Stimulated activated CD4-positive, alpha-beta T cell treated with anti-CD3 and anti-CD28 coated beads, Interleukin-1b, Interleukin-23, amount 100 ng/mL, for 1 hour (primary cell): ENCODE data around the gene ETV6.

Experiments
- DNase-seq, 2 donors: peaks; one replicate each; pipeline ENCODE4 v3.0.0-alpha.2; 2020; ENCODE audit warnings: low read depth in 2 of 2

Gene ETV6

DNA sequence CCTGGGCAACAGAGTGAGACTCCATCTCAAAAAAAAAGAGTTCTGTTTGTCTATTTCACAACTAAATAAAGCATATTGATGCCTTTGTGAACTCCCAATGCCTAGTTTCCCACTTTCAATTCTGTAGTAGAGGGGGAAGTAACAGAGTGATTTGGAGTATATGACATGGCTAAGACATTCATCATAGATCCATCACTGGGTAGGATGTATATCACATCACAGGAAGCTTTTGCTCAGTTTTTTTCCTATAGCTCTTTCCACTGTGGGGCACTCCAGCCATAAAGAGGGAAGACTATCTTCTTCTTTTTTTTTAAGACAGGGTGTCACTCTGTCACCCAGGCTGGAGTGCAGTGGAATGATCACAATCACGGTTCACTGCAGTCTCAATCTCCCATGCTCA, 267.3 kb downstream of the ETV6 start:
- DNase-seq: no peak

DNA sequence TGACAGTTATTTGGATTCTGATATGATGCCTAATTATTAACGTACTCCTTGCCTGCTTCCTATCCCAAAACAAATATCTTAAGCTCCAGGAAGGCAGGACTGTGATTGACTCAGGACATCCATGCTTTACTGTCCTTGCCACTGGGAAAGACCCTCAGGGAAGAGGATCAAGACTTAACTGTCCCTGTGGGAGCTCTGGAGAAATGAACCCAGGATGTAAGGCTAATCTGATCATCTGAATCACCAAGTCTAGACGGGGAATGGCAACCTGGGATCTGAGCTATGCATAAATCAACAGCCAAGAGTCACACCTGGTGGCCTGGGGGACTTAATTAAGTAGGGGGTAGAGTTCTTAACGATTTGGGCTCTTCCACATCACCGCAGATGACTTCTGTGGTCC, 268.0 kb downstream of the ETV6 start:
- no peak for DNase-seq

DNA sequence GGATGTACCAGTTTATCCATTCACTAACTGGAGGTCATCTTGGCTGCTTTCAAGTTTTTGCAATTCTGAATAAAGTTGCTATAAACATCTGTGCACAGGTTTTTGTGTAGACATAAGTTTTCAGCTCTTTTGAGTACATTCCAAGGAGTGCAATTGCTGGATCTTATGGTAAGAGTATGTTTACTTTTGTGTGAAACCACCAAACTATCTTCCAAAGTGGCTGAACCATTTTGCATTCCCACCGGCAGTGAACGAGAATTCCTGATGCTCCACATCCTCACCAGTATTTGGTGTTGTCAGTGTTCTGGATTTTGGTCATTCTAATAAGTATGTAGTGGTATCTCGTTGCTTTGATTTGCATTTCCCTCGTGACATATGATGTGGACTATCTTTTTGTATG, 270.8 kb downstream of the ETV6 start:
- DNase-seq: no peak

DNA sequence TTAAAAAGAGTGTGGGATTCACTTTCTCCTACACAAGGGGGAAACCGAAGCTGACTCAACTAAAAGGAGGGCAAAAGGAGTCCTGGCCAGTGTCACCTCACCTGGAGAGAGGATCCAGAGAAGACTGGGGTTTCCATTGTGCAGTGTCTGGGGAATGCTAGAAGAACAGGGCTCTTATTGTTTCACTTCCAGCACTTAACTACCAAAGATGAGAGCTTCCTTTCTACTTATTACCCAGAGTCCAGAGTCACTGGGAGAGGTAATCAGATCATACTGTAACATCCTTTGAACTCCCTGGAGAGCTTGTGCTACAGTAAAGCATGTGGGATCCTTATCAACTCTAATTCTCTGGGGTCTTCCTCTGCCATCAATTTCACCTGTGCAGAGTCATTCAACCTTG, 272.9 kb downstream of the ETV6 start:
- no peak for DNase-seq

DNA sequence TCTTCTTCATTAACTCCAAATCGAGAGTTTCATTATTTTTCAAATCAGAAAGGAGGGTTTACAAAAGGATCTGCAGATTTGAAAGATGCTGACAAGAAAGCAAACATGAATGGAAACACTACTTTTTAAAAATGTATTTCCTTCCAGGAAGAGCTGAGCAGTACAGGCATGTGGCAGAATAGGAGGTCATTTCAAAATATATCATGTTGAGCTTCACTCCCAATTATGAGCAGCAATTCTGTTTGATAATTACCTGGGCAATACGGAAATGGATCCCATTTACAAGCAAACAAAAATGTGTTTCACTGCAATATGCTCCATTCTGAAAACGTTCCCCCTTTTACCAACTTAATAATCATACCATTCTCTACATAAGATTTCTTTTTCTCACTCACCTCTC, 273.6 kb downstream of the ETV6 start:
- DNase-seq: no peak

DNA sequence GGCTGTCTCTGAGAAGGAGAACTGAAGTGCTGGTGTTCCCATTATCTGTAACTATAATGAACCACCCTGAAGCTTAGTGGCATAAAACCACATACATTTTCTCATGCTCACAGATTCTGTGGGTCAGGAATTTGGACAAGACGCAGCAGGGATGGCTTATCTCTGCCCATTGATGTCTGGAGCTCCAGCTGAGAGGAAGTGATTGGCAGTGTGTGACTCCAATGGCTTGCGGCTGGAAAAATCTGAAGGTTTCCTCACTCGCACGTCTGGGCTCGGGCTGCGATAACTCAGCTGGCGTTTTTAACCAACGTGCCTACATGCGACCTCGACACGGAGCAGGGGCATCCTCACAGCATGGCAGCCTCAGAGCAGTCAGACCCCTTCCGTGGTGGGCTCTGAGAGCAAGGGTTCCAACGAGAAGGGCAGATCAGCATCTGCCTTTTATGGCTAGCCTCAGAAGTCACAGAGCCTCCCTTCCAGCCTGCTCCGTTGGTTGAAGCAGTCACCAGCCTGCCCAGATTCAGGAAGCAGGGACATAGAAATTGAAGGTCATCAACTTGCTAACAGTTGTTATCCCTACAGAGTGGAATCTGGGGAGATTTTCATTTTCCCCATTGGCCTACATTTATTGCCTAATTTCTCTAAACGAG, 277.9 kb downstream of the ETV6 start:
- no peak for DNase-seq

DNA sequence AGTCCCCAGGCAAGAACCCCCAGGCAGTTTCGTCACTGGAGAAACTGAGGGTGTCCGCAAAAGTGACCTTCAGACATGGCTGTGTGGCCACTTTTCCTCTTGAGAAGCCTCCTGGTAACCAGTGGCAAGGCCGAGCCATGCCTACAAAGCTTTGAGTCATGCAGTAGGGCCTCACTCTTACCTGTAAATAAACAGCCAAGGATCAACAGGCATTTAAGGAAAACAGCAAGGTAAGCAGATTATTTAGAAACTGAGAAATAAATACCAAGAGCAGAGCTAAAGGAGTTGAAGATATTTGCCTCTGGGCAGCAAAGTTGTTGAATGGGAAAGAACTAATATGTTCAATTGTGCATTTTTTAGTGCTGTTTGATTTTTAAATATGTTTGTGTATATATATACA, 280.2 kb downstream of the ETV6 start:
- no peak for DNase-seq

DNA sequence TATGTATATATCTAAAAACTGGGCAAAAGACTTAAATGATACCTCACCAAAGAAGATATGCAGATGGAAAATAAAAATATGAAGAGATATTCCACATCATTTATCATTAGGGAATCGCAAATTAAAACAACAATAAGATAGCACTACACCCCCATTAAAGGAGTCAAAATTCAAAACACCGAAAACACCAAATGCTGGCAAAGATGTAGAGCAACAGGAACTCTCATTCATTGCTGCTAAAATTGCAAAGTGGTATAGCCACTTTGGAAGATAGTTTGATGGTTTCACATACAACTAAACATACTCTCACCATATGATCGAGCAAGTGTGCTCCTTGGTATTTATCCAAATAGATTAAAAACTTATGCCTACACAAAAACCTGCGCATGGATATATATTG, 289.7 kb downstream of the ETV6 start:
- no peak for DNase-seq

DNA sequence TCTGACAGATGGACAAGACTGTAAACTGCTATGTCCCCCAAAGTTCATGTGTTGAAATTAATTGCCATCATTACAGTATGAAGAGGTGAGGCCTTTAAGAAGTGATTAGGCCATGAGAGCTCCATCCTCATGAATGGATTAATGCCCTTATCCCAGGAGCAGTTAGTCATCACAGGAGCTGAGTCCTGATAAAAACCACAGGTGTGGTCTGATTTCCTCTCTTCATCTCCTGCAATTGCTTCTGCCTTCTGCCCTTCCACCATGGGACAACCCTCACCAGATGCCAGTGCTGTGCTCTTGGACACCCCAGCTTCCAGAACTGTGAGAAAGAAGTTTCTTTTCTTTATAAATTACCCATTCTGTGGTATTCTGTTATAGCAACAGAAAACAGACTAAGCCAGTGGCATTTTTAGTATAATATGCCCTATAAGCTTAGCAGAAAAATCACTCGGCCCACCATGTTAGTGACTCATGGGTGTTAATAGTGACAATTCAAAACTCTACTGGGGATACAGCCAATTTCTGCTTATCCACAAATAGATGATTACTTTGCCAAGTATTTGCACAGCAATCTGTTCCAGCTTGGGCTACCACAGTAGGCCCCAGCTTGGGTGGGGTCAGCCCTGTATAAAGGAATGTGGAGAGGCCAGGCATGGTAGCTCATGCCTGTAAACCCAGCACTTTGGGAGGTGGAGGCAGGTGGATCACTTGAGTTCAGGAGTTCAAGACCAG, 292.3 kb downstream of the ETV6 start:
- DNase-seq: no peak

DNA sequence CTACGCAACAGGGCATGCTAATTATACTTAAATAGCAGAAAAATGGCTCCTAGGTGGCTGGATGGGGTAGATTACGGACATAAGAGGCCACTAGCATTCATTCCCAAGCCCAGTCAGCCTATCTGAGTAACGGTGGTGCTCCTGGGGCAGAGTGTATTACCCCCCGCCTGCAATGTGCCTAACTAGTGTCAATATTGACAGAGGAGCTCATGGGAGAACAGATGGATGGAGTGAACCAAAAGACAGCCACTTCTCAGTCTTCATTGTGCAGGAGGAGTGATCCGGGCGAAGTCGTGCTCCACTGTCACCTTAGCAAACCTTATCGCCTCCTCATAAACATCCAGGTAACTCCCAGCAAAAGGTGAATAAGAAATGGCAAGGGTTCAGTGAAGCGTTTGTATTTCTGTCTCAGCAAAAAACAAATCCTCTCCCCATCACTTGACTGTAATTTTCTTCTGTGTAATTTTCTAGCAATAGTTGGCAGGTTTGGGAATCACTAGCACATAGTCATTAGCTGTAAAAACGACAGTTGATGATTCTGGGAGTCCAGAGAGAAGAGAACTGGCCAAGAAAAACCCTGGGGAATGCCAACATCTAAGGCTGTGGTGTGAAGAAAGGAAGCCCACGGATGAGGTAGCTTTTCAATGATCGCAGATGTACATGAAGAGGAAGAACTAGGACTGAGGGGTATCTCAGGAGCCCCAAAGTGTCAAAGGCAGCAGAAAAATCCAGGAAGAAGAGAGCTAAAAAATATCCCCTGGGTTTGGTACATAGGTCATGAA, 294.6 kb downstream of the ETV6 start:
- DNase-seq: no peak
